PC-9 (cell line): Measurements from ENCODE around the gene RNF43.

Experiments used
- CTCF ChIP-seq: fragments of 200-600 bp; sonication (generic); conservative IDR thresholded peaks from 2 replicates; pipeline ENCODE4 v1.6.1; 2017; ENCODE audit warnings: mixed run types, antibody characterized with exemption, mild to moderate bottlenecking, moderate library complexity
- EZH2 ChIP-seq: fragments of 200-600 bp; sonication (generic); IDR thresholded peaks from 2 replicates; pipeline ENCODE4 v1.8.0; 2017; ENCODE audit warnings: antibody characterized with exemption, low read depth

GRCh38 chr17:58380207-58381123 lies 36.9 kb downstream of the RNF43 start:
- TF ChIP-seq CTCF, result no peak
- TF ChIP-seq EZH2, result no peak
